Caki2 (cell line): ENCODE results near the gene GPC6. TPM values are rescaled to one million over a fixed set of nuclear protein-coding genes. Genes with fewer than 3 reads are reported as not detected.

Experiments used
- DNase-seq: peaks from one replicate; pipeline ENCODE4 v3.0.0-alpha.2; 2015; ENCODE audit warnings: low read depth
- in situ Hi-C: cut with HindIII; loops from 2 replicates; pipeline ENCODE4 v1.10.0; 2016; ENCODE audit warnings: low sequenced_read_pairs, low pct_unique_long_range_greater_than_20kb, mixed read lengths
- total RNA-seq: library from RNA; depleted of rRNA; stranded (reverse); fragments of >200 nt; shearing (Covaris generic); gene quantifications from 2 replicates; pipeline ENCODE4 v1.2.3, GENCODE V29; 2014; ENCODE audit warnings: low replicate concordance

GPC6 gene
- total RNA-seq, 1 experiment from 2014 or later, result 6.7 TPM

DNA sequence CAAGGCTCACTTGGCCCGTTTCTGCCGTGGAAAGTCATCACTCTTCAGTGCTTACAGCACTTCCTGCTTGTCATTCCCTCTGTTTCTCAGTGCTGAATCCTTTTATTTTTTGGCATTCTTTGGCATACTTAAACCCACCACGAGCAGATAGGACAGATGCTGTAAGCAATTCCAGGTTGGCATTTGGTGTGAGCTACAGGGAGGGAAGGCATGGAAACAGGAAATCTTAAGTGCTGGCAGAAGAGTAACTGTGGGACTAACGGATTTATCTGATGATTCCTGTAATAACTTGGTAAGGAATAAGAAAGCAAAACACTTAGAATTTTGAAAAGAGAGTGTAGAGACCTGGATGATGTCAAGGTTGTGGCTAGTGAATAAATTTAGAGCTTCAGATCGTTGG, 273.4 kb downstream of the GPC6 start:
- DNase-seq, result no peak
- in situ Hi-C loops, result no loop called here

DNA sequence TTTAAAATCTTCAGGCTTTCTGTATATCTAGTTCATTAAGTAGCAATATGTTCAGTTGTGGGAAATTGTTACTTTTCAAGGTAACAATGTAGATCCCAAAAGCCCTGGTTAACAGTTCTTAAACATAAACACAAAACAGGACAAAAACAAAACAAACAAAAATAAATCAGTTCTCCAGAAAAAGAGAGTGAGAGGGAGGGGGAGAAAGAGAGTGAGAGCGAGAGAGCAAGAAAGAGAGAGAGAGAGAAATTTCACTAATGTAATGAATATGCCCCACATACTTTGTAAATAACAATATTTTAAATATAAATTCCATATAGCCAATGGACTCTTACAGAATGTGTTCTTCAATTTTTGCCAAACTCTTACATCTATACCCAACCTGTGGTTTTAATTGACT, 275.5 kb downstream of the GPC6 start:
- no peak for DNase-seq
- in situ Hi-C loops, result no loop called here

DNA sequence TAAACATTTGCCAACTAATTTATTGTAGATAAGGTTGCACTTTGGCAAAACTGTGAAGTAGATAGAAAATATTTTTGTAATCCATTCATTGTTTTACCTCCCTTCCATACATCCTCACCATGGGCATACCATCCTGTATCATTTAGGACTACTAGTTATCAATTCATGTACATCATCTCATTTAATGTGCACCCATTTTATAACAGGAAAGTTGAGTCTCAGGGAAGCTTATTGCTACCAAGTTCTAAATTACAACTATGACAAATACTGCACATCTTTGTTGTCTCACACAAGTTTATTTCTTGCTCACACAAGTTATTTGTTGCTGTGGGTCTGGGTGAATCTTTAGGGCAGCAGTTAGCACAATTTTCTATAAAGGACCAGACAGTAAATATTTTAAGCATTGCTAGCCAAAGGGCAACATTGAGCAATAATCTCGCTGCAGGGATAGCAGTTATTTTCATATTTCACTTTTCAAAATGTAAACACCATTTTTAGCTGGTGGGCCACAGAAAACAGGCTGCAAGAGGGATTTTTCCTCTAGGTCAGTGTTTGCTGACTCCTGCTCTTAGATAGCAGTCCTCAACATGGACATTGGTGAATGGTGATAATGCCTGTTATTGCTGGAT, 276.5 kb downstream of the GPC6 start:
- in situ Hi-C loops, result no loop called here
- DNase-seq, result no peak

DNA sequence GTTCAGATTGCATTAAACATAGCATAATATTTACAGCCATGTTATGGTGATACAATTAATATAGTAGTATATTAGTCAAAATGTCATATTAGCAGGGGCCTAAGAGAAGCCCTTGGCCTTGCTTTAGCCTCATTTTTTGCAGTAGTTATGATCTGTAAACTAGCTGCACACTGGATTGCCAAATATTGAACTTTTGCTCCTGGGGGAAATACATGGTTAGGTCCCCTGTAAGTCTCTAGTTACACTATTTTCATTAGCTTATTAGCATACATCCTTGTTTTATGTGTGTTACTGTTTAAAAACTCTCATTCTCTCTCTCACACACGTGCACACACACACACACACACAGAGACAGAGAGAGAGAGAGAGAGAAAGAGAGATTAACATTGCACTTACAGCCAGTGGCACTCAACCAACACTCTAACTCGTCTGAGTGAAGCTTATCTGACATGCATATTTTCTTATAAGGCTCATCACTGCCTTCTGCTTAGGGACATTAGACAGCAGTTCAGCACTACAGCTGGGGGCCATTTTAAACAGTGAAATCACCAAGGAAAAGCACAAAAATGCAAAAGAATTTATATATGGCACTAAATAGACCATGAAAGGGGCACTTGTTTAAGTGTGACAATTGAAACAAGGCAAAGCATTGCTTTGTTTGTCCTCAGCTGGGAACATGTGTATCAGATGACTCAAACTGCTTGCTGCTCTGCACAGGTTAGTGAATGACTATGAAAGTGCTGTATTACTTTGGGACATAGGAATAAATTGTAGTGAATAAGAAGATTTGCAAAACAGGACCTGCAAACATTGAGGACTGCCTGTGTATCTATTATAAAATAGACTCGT, 278.7 kb downstream of the GPC6 start:
- in situ Hi-C loops, result no loop called here
- peak; percentile 9 for DNase-seq

DNA sequence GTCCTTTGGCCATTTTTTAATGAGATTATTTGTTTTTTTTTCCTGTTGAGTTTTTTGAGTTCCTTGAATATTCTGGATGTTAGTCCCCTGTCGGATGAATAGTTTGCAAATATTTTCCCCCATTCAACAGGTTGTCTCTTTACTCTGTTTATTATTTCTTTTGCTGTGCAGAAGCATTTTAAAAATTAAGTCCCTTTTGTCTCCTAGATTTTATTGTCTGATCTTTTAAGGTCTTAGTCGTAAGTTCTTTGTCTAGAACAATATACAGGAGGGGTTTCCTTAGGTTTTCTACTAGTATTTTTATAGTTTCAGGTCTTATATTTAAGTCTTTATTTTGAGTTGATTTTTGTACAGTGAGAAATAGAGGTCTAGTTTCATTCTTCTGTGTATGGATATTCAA, 284.4 kb downstream of the GPC6 start:
- no peak for DNase-seq
- in situ Hi-C loops, result no loop called here

DNA sequence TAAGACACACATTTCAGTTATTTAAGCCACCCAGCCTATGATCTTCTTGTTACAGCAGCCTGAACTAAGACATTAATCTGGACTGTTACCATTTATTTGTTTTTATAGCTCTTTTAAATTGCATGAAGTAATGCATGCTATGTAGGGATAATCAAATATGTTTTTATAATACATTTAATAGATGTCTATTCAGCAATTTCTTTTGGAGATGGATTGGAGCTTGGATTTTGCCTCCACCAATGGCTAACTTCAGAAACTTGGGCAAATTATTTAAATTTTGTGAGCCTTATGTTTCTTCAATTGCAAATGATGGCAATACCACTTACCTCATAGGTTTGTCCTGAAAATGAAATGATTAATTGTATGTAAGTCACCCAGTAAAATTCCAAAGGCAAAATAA, 288.7 kb downstream of the GPC6 start:
- DNase-seq, result no peak
- in situ Hi-C loops, result no loop called here

DNA sequence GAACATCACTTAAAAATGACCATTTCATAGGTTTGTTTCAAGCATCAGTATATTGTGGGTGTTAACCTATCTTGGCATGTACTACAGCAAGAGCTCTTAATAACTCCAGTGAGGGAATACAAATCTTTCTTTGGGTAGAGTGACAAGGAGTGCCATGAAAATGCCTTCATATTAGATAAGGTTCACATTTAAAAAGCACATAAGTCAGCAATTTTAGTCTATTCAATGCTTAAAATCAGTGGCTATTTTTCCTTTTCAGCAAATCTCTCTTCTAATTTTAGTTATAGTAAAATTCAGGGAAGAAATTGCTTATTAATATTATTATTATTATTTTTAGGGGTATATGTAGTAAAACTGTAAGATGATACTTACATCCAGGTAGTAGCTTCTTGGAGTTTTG, 291.1 kb downstream of the GPC6 start:
- in situ Hi-C loops, result no loop called here
- DNase-seq, result no peak

DNA sequence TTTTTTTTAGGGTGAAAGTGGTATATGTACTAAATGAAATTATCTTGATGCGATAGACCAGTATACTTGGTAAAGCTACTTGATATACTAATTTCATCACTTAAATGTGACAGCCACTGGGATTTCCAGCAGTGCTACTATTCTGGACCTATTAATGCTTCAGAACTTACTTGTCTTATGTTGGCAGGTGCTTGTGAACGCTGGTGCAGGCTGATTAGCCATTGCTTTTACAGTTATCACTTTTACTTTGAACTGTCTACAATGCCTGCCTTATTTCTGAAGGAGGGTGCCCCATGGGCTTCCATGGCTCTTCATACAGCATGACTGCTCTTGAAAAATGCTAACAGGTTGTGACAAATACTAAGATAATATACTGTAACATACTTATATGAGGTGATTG, 294.7 kb downstream of the GPC6 start:
- no peak for DNase-seq
- in situ Hi-C loops, result no loop called here

DNA sequence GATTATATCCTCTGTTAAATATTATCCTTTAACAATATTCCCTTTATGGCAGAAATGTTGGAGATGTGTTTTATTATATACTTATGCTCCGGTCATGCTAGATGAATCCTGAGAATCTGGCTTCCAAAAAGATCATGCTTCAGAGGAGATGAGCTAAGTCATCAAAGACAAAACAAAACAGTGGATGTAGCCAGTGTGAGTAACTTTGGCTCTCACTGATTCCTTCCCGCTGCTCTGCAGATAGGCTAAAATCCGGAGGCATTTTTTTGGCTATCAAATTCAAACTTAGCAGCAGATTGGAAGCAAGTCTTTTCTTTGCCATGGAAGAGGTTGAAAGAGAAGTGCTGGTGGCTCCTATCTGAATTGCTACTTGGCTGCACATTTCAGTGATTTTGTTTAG, 295.9 kb downstream of the GPC6 start:
- in situ Hi-C loops, result no loop called here
- peak; percentile 35 for DNase-seq

DNA sequence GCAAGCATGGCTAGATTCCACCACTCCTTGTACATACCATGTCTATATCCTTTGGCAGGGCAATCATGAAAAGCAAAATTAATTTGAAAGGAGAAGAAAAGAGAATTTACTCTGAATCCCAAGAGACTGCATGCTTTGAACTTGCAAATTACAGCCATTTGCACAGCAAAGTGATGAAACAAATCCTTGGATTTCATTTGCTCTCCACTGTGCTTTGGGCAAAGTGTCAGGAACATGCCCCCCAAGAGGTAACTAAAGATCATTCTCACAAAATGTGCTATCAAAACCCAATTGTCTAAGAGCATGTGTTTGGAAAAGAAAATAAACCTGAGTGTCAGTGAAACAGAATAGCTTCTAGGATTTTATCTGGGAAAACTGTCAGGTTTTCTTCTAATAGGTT, 298.5 kb downstream of the GPC6 start:
- in situ Hi-C loops, result no loop called here
- no peak for DNase-seq

DNA sequence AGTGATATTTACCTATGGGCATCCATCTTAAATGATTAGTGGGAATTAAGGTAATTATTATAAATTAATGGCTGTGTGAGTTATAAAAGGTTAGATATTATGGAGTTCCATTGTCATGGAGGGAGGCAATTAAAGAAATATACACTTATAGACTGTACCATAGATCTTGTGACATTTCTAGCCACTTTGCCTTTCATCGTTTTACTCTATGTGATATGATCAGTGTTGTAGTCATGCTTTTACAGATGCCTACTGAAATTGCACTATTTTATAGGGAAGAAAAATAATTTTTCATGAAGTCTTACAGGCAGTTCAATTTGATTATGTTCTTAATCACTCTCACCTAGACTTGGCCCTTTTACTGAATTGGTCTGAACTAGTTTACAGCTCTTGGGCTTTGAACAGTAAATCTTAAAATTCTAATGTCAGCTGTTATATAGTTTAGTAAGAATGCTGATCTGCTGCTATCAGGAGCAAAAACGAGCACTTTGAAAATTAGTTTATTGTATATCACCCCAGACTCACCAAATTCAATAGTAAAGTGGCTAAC, 301.2 kb downstream of the GPC6 start:
- in situ Hi-C loops, result no loop called here
- DNase-seq, result no peak

DNA sequence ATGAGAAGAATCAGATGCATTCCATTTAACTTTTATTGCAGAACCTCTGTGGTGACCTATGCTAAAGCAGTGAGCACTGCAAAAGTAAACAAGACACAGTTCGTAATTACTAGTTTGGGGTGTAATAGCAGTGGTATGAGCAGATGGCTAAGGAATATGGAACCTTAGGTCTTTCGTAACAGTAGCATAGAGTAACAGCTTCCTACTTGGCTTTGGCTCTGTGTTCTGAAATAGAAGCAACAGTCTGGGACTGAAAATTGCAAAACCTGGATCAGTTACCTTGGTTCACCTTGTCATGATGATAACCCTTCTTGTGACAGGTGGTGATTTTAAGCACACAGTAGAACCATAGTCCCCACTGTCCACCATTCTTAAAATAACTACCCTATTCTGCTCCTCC, 303.4 kb downstream of the GPC6 start:
- no peak for DNase-seq
- in situ Hi-C loops, result no loop called here

DNA sequence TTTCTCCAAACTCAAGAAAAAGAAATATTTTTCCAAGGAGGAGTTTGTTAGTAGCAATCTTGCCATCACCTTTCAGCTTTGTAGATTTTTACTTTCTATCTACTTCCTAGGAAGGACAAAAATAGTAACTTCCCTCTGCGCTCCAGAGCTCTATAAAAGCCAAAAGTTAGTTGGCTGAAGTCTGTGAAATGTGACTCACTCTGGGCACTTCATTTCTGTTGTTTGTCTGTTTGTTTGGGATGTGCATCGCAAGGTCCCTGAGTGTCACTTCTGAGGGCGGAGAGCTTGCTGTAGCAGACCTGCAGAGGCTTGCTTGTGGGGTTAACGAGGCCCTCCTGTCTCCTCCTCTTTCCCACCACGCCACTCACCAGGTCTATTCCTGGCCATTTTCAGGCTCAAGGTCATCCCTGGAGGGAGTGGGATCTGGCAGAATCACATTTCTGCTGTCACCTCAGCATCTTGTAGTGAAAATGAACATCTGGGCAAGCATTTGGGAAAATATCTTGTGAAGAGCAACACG, 307.6 kb downstream of the GPC6 start:
- in situ Hi-C loops, result no loop called here
- no peak for DNase-seq

DNA sequence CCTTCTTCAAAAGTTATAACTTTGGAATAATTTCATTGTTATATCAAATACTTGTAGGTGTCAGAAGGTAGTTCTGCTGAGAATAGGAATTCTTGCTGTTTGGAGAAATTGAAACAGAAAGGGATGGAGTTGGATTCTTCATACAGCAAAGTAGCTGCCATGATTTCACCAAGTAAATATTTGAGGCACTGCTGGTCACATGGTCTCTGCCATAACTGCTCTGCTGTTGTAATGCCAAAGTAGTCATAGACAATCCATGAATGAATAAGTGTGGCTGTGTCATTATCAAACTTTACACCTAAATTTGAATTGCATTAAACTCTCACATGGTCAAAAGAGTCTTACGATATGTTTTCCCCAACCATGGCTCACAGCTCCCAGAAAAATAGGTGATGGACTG, 308.6 kb downstream of the GPC6 start:
- in situ Hi-C loops, result no loop called here
- no peak for DNase-seq

DNA sequence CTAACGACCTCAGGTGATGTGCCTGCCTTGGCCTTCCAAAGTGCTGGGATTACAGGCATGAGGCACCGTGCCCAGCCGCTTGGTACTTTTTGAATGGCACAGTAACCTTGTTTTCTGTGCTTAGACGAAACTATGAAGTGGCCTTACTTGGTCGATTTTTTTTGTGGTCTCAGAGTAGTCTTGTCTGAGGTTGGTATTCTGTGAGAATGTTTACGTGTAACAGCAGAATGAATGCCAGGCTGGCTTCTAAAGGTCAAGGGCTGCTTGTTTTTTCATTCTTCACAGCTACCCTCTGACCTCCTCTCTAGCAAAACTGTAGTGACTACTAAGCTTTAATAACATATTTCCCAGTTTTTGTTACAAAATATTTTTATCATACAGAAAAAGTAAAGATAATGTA, 313.3 kb downstream of the GPC6 start:
- DNase-seq, result no peak
- in situ Hi-C loops, result no loop called here

DNA sequence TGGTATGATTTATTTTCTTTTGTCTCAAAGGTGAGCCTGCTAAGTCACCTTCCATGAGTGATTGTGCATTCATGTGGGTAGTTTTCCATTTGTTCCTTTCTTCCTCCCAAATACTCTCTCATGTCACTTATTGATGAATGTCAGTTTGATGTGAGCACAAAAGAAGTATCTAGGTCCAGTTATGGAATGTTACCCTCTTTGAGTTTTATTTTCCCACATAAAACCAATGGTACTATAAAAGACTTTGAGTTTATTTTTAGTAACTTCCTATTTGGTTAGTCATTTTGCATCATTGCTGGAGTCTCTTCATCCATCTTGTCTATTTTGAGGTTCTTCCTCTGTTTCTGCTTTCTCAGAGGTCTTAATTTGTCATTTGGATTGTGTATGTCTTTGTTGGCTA, 321.3 kb downstream of the GPC6 start:
- in situ Hi-C loops, result no loop called here
- DNase-seq, result peak; percentile 71

DNA sequence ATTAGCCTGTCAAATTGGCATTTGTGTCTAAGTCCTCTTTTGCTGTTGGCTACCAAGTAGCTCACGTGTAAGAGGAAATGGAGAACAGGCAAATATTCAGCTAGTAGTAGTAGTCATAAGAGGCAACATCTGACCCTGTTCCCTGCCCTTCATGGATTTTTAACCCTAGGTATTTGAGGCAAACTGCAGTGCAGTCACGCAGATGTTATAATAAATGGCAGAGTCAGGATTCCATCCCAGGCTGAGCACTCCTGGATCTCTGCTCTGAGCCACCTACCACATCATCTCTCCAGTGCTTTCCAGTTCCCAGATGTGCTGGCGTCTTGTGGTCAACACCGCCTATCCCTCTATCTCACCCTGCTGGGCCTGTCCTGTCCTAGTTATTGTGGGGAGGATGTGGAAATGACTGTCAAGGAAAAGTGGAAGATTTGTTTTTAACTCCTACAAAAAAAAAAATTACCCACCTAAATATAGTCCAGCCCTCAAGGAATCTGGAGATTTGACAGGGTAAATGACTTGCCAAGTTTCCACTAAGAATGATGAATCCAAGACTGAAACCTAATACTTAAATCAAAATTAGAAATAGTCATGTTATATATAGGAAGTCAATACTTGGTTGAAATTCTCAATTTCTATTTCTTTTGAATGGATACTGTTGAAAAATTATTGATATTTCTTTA, 322.9 kb downstream of the GPC6 start:
- in situ Hi-C loops, result no loop called here
- DNase-seq, result peak; percentile 31

DNA sequence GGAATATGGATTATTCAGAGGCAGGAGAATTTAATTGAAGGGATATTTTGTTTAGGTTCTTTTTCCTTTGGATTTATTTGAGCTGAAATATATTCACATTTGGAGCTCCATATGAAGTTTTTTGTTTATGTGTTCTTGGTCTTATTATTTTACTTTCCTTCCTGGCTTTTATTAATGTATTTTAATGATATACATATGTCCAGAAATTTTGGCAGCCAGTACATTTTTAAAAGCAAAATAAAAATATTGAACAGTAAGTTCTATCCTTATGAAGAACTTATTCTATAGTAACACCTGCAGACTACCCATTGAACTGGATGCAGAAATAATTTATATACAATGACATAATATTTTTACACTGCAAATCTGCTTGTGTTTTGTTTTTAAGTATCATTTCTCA, 323.6 kb downstream of the GPC6 start:
- in situ Hi-C loops, result no loop called here
- no peak for DNase-seq

DNA sequence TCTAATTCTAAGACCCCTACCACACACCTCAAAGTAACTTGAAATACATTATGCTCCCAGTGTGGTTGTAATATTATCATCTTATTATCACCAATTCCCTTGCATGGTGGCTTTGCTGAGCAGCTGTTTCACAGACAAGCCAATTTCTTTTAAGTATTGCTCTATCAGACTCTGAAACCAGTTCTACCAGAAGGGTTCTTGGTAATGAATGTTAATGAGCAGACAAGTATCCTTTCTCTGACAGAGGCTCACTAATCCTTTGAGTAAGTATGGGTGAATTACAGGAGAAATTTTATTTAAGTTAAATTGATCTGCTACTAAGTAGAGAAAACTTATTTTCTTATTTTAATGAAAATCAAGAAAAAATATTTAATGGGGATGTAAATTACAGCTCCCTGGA, 326.0 kb downstream of the GPC6 start:
- DNase-seq, result no peak
- in situ Hi-C loops, result no loop called here
